OCI-LY3 (cell line): ENCODE measurements around the gene PDZRN3.

Experiments
- H2AFZ ChIP-seq: fragments of 200-600, 300-600 bp; shearing (Covaris generic); 2 replicates; pipeline ENCODE4 v1.6.0; 2014; ENCODE audit warnings: antibody characterized with exemption, low read depth, low read length
- H3K27ac ChIP-seq: fragments of 200-600, 300-600 bp; sonication (generic); 2 replicates; pipeline ENCODE4 v1.5.1; 2014; ENCODE audit warnings: mild to moderate bottlenecking, low read length, moderate library complexity, mixed read lengths
- H3K27me3 ChIP-seq: fragments of 200-600, 300-600 bp; sonication (generic); 2 replicates; pipeline ENCODE4 v1.6.1; 2014; ENCODE audit warnings: low read depth, low read length, mixed read lengths
- H3K36me3 ChIP-seq: fragments of 200-600, 300-600 bp; sonication (generic); replicated peaks from 2 replicates; pipeline ENCODE3; 2014; ENCODE audit warnings: low read depth, low read length, mixed read lengths
- H3K4me1 ChIP-seq: fragments of 300-600, 200-600 bp; sonication (generic); 2 replicates; pipeline ENCODE4 v1.6.1; 2014; ENCODE audit warnings: low read length, mixed read lengths
- H3K4me2 ChIP-seq: fragments of 200-600, 300-600 bp; sonication (generic); 2 replicates; pipeline ENCODE4 v1.6.1; 2014; ENCODE audit warnings: low read length, mixed read lengths
- H3K4me3 ChIP-seq: fragments of 300-600, 200-600 bp; sonication (generic); 2 replicates; pipeline ENCODE4 v1.5.1; 2014; ENCODE audit warnings: antibody characterized with exemption, mild to moderate bottlenecking, low read length, moderate library complexity
- H3K79me2 ChIP-seq: fragments of 300-600, 200-600 bp; shearing (Covaris generic); 2 replicates; pipeline ENCODE4 v1.6.1; 2014; ENCODE audit warnings: mild to moderate bottlenecking, low read length, mixed read lengths
- H3K9ac ChIP-seq: fragments of 300-600, 200-600 bp; shearing (Covaris generic); 2 replicates; pipeline ENCODE4 v1.6.0; 2014; ENCODE audit warnings: mild to moderate bottlenecking, low read length, moderate library complexity
- H3K9me3 ChIP-seq: fragments of 200-600, 300-600 bp; shearing (Covaris generic); 2 replicates; pipeline ENCODE4 v1.6.1; 2014; ENCODE audit warnings: low read length, mixed read lengths; ENCODE audit not compliant: insufficient read depth
- H4K20me1 ChIP-seq: fragments of 200-600, 300-600 bp; sonication (generic); 2 replicates; pipeline ENCODE4 v1.6.1; 2016; ENCODE audit warnings: low read length, mixed read lengths; ENCODE audit not compliant: insufficient read depth
- EZH2phosphoT487 ChIP-seq: fragments of 200-600 bp; shearing (Covaris generic); IDR thresholded peaks from 2 replicates; pipeline ENCODE4 v1.6.1; 2018; ENCODE audit warnings: antibody characterized with exemption, mixed run types, low read depth
- TF ChIP-seq, protein P1 (sequence below): fragments of 200-600, 300-600 bp; sonication (generic); IDR thresholded peaks from 2 replicates; pipeline ENCODE4 v1.5.1; 2014; ENCODE audit warnings: antibody characterized with exemption, low read length, low read depth

Gene PDZRN3

GRCh38 chr3:73404435-73404834, 220.3 kb downstream of the PDZRN3 start:
- Histone ChIP-seq H4K20me1 (no peaks in the 10 kb centered on the region), H3K9me3 (no peaks in the 10 kb centered on the region), H3K4me3 (no peak overlapping the region), H3K9ac (no peak overlapping the region), H3K36me3 (no peaks in the 10 kb centered on the region), H2AFZ (no peak overlapping the region), H3K4me1 (no peaks in the 10 kb centered on the region), H3K27me3 (peaks cover 62% of the 10 kb centered on the region), H3K27ac (no peak overlapping the region), H3K4me2 (no peak overlapping the region), H3K79me2 (no peaks in the 10 kb centered on the region)
- TF ChIP-seq, protein P1, sequence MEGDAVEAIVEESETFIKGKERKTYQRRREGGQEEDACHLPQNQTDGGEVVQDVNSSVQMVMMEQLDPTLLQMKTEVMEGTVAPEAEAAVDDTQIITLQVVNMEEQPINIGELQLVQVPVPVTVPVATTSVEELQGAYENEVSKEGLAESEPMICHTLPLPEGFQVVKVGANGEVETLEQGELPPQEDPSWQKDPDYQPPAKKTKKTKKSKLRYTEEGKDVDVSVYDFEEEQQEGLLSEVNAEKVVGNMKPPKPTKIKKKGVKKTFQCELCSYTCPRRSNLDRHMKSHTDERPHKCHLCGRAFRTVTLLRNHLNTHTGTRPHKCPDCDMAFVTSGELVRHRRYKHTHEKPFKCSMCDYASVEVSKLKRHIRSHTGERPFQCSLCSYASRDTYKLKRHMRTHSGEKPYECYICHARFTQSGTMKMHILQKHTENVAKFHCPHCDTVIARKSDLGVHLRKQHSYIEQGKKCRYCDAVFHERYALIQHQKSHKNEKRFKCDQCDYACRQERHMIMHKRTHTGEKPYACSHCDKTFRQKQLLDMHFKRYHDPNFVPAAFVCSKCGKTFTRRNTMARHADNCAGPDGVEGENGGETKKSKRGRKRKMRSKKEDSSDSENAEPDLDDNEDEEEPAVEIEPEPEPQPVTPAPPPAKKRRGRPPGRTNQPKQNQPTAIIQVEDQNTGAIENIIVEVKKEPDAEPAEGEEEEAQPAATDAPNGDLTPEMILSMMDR = no peak
- no peak for TF ChIP-seq EZH2phosphoT487

DNA sequence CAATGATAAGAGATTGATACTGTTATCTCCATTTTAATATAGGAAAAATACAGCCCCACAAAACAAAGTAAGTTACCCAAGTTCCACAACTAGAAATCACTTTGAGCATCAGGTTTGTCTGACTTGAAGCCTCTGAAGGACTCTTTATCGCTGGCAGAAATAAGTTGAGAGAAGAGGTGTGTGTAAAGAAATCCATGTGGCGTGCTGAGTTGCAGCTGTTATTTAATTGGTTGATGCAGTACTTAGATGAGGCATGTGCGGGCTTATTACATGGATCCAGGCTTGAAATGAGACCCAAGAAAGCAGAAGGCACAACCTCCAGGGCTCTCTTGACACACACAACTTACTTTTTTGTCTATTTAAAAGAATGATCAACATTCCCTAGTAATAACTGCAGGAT, 221.3 kb downstream of the PDZRN3 start:
- Histone ChIP-seq H3K9ac (no peak overlapping the region), H2AFZ (no peak overlapping the region), H4K20me1 (no peaks in the 10 kb centered on the region), H3K4me1 (no peaks in the 10 kb centered on the region), H3K79me2 (no peaks in the 10 kb centered on the region), H3K27ac (no peak overlapping the region), H3K27me3 (peaks cover 58% of the 10 kb centered on the region), H3K4me2 (no peak overlapping the region), H3K4me3 (no peak overlapping the region), H3K36me3 (no peaks in the 10 kb centered on the region), H3K9me3 (no peaks in the 10 kb centered on the region)
- no peak for TF ChIP-seq EZH2phosphoT487
- TF ChIP-seq, protein P1 = no peak

DNA sequence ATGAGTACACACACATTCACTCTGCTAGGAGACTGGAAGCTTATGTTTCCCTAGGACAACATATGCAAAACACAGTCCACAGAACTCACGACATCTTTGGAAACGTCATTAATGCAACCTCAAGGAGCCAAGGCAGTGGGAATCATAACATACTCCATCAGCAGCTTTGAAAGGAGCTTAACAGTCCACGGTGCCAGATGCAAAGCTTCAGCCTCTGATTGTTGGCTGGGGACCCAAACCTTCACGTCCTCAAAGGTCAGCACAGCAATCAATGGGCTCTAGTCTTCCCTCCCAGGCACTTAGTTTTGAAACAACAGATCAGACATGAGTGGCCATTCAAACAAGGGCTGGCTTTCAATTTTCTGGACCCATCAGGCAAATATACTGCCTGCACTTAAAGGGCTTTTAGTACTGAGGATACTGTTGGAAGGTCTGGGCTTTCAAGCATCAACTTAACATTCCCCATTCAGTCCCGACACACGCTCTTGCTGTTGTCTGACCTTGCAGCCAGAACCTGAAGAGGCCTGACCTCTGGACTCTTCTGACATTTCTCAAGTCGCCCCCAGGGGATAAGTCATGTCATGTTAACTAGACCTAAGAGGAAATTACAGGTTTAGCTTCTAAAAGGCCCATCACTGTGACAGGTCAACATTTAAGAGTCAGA, 223.0 kb downstream of the PDZRN3 start:
- H2AFZ ChIP-seq = no peak overlapping the region
- H3K27me3 ChIP-seq = peaks cover 42% of the 10 kb centered on the region
- no peak overlapping the region for H3K4me2 ChIP-seq
- TF ChIP-seq, protein P1 = no peak
- TF ChIP-seq EZH2phosphoT487 = no peak
- no peaks in the 10 kb centered on the region for H3K4me1 ChIP-seq
- no peaks in the 10 kb centered on the region for H3K36me3 ChIP-seq
- no peaks in the 10 kb centered on the region for H3K9me3 ChIP-seq
- H3K27ac ChIP-seq = no peak overlapping the region
- no peak overlapping the region for H3K9ac ChIP-seq
- no peaks in the 10 kb centered on the region for H4K20me1 ChIP-seq
- H3K79me2 ChIP-seq = no peaks in the 10 kb centered on the region
- no peak overlapping the region for H3K4me3 ChIP-seq

DNA sequence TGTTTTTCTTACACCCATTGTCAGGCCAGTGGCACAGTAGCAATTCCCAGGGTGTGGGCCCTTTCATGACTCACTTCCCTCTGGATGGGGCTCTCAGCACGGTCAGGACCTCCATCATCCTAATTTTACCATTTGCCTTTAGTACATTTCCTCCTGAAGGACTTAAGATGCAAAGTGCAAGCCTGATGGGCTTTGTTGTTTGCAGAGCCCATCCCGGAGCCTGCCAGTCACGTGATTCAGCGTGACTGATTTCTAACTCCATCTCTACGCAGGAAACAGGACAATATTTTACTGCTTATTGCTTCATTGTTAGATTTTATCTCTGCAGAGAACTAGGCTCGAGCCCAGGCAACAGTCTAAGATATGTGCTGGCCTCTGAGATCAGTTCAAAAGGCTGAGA, 223.7 kb downstream of the PDZRN3 start:
- Histone ChIP-seq H3K4me3 (no peak overlapping the region), H3K27me3 (peaks cover 35% of the 10 kb centered on the region; the same call in 1 of the 2 replicates), H3K9me3 (no peaks in the 10 kb centered on the region), H4K20me1 (no peaks in the 10 kb centered on the region), H3K4me1 (no peaks in the 10 kb centered on the region), H3K36me3 (no peaks in the 10 kb centered on the region), H3K27ac (no peak overlapping the region), H2AFZ (no peak overlapping the region), H3K9ac (no peak overlapping the region), H3K4me2 (no peak overlapping the region), H3K79me2 (no peaks in the 10 kb centered on the region)
- no peak for TF ChIP-seq EZH2phosphoT487
- TF ChIP-seq, protein P1 = no peak
